Measurements from ENCODE around the gene DNAH7. TPM values are rescaled to one million over a fixed set of nuclear protein-coding genes. Genes with fewer than 3 reads are reported as not detected.

DNAH7 gene
- total RNA-seq, 1 donor from 2014 or later = 9.2 TPM

- intact Hi-C loops (cut with DNase I) = no loop called here
- no peak for TF ChIP-seq CTCF (IDR thresholded peaks at IDR 0.05)
- Histone ChIP-seq H3K9me3 (no peaks in the 10 kb centered on the region), H3K27ac (no peak overlapping the region), H3K36me3 (no peaks in the 10 kb centered on the region), H3K27me3 (ENCODE audit: low read depth) (no peaks in the 10 kb centered on the region), H3K4me1 (no peaks in the 10 kb centered on the region), H3K4me3 (no peak overlapping the region)
- DNase-seq (no peak), ATAC-seq (no peak)
Measured at GRCh38 chr2:195836002-195836401, 232.6 kb downstream of the DNAH7 start.

- H3K36me3 ChIP-seq = no peaks in the 10 kb centered on the region
- no peaks in the 10 kb centered on the region for H3K27me3 ChIP-seq (ENCODE audit: low read depth)
- TF ChIP-seq CTCF (IDR thresholded peaks at IDR 0.05) = no peak
- intact Hi-C loops (cut with DNase I) = no loop called here
- no peak for ATAC-seq
- H3K4me1 ChIP-seq = no peaks in the 10 kb centered on the region
- H3K27ac ChIP-seq = no peak overlapping the region
- H3K9me3 ChIP-seq = no peaks in the 10 kb centered on the region
- no peak for DNase-seq
- no peak overlapping the region for H3K4me3 ChIP-seq
Measured at GRCh38 chr2:195834836-195835235, 233.8 kb downstream of the DNAH7 start.

GRCh38 chr2:195830968-195831950 lies 237.4 kb downstream of the DNAH7 start:
- no peak for DNase-seq
- no peaks in the 10 kb centered on the region for H3K9me3 ChIP-seq
- intact Hi-C loops (cut with DNase I) = no loop called here
- no peaks in the 10 kb centered on the region for H3K36me3 ChIP-seq
- H3K27ac ChIP-seq = no peak overlapping the region
- no peaks in the 10 kb centered on the region for H3K4me1 ChIP-seq
- no peaks in the 10 kb centered on the region for H3K27me3 ChIP-seq (ENCODE audit: low read depth)
- H3K4me3 ChIP-seq = no peak overlapping the region
- no peak for ATAC-seq
- TF ChIP-seq CTCF (IDR thresholded peaks at IDR 0.05) = no peak

GRCh38 chr2:195824478-195824877 lies 244.2 kb downstream of the DNAH7 start:
- Histone ChIP-seq H3K4me3 (no peak overlapping the region), H3K27me3 (ENCODE audit: low read depth) (no peaks in the 10 kb centered on the region), H3K36me3 (no peaks in the 10 kb centered on the region), H3K4me1 (no peaks in the 10 kb centered on the region), H3K9me3 (no peaks in the 10 kb centered on the region), H3K27ac (no peak overlapping the region)
- ATAC-seq (no peak), DNase-seq (no peak)
- TF ChIP-seq CTCF (IDR thresholded peaks at IDR 0.05) = no peak
- intact Hi-C loops (cut with DNase I) = no loop called here

- H3K4me1 ChIP-seq = no peaks in the 10 kb centered on the region
- intact Hi-C loops (cut with DNase I) = no loop called here
- TF ChIP-seq CTCF (IDR thresholded peaks at IDR 0.05) = no peak
- H3K36me3 ChIP-seq = no peaks in the 10 kb centered on the region
- H3K9me3 ChIP-seq = no peaks in the 10 kb centered on the region
- ATAC-seq (no peak), DNase-seq (no peak)
- no peak overlapping the region for H3K4me3 ChIP-seq
- no peak overlapping the region for H3K27ac ChIP-seq
- H3K27me3 ChIP-seq (ENCODE audit: low read depth) = no peaks in the 10 kb centered on the region
Measured at GRCh38 chr2:195823206-195823605, 245.4 kb downstream of the DNAH7 start.
